Measurements from ENCODE around the gene ZNF567.

Gene ZNF567

GRCh38 chr19:36688058-36688457 lies 646 bp downstream of the ZNF567 start:
- Histone ChIP-seq H3K9me2 (replicated peaks; ENCODE audit: insufficient read depth, low read length) (no peaks in the 10 kb centered on the region), H3K4me2 (ENCODE audit: low read depth, low read length) (peak overlapping the region; percentile 66), H3K9me3 (replicated peaks; ENCODE audit: insufficient read depth, low read length) (no peaks in the 10 kb centered on the region), H3K27ac (ENCODE audit: low read length) (peak overlapping the region; percentile 21; the same call in 1 of the 2 replicates), H3K36me3 (replicated peaks; ENCODE audit: insufficient read depth, low read length) (peaks cover 31% of the 10 kb centered on the region), H3K9ac (ENCODE audit: low read length) (peak overlapping the region; percentile 72), H3K27me3 (replicated peaks; ENCODE audit: insufficient read depth, low read length) (no peaks in the 10 kb centered on the region), H3K79me2 (ENCODE audit: low read length) (peaks cover 19% of the 10 kb centered on the region), H4K20me1 (ENCODE audit: insufficient read depth, low read length) (no peaks in the 10 kb centered on the region), H3K4me1 (ENCODE audit: low read length) (peaks cover 5% of the 10 kb centered on the region; the same call in 1 of the 2 replicates), H2AFZ (ENCODE audit: low read length) (peak overlapping the region; percentile 99), H3K4me3 (ENCODE audit: low read length) (peak overlapping the region; percentile 85), H3F3A (ENCODE audit: insufficient read depth, low read length) (no peaks in the 10 kb centered on the region)
- no peak for DNase-seq
- TF ChIP-seq EZH2 (optimal IDR thresholded peaks at IDR 0.05; ENCODE audit: low read depth, low read length) (no peak), EZH2phosphoT487 (IDR thresholded peaks at IDR 0.05; ENCODE audit: low read length) (no peak)
- TF ChIP-seq, protein P1, sequence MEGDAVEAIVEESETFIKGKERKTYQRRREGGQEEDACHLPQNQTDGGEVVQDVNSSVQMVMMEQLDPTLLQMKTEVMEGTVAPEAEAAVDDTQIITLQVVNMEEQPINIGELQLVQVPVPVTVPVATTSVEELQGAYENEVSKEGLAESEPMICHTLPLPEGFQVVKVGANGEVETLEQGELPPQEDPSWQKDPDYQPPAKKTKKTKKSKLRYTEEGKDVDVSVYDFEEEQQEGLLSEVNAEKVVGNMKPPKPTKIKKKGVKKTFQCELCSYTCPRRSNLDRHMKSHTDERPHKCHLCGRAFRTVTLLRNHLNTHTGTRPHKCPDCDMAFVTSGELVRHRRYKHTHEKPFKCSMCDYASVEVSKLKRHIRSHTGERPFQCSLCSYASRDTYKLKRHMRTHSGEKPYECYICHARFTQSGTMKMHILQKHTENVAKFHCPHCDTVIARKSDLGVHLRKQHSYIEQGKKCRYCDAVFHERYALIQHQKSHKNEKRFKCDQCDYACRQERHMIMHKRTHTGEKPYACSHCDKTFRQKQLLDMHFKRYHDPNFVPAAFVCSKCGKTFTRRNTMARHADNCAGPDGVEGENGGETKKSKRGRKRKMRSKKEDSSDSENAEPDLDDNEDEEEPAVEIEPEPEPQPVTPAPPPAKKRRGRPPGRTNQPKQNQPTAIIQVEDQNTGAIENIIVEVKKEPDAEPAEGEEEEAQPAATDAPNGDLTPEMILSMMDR (IDR thresholded peaks at IDR 0.05; ENCODE audit: low read length) = no peak

DNA sequence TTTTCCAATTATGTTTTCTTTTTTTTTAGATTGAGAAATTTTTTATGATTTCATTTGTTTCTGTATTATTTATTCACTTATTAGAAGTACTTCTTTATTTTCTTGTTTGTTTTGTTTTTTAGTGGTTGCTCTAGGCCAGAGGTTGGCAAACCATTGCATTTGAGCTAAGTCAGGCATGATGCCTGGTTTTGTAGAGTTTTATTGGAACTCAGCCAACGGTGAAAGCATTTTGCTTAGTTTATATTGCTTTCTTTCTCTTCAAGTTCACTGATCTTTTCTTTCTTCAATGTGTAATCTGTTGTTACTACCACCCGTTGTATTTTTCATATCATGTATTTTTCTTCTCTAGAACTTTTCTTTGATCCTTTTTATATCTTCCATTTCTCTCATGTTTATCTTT lies 19.7 kb downstream of the ZNF567 start:
- H3K36me3 ChIP-seq (replicated peaks; ENCODE audit: insufficient read depth, low read length) = peaks cover 18% of the 10 kb centered on the region
- H3K79me2 ChIP-seq (ENCODE audit: low read length) = peaks cover 40% of the 10 kb centered on the region

GRCh38 chr19:36709423-36709822 lies 22.0 kb downstream of the ZNF567 start:
- no peaks in the 10 kb centered on the region for H3K9me2 ChIP-seq (replicated peaks; ENCODE audit: insufficient read depth, low read length)
- H3K9ac ChIP-seq (ENCODE audit: low read length) = no peak overlapping the region
- H3K36me3 ChIP-seq (replicated peaks; ENCODE audit: insufficient read depth, low read length) = peaks cover 28% of the 10 kb centered on the region
- DNase-seq = no peak
- H3K79me2 ChIP-seq (ENCODE audit: low read length) = peaks cover 40% of the 10 kb centered on the region
- H3K27me3 ChIP-seq (replicated peaks; ENCODE audit: insufficient read depth, low read length) = no peaks in the 10 kb centered on the region
- no peaks in the 10 kb centered on the region for H3K4me1 ChIP-seq (ENCODE audit: low read length)
- no peak overlapping the region for H2AFZ ChIP-seq (ENCODE audit: low read length)
- no peaks in the 10 kb centered on the region for H4K20me1 ChIP-seq (ENCODE audit: insufficient read depth, low read length)
- H3K27ac ChIP-seq (ENCODE audit: low read length) = no peak overlapping the region
- no peak overlapping the region for H3K4me3 ChIP-seq (ENCODE audit: low read length)
- no peak for TF ChIP-seq EZH2phosphoT487 (IDR thresholded peaks at IDR 0.05; ENCODE audit: low read length)
- TF ChIP-seq EZH2 (optimal IDR thresholded peaks at IDR 0.05; ENCODE audit: low read depth, low read length) = no peak
- TF ChIP-seq, protein P1 (IDR thresholded peaks at IDR 0.05; ENCODE audit: low read length) = no peak
- no peaks in the 10 kb centered on the region for H3K9me3 ChIP-seq (replicated peaks; ENCODE audit: insufficient read depth, low read length)
- no peak overlapping the region for H3K4me2 ChIP-seq (ENCODE audit: low read depth, low read length)
- H3F3A ChIP-seq (ENCODE audit: insufficient read depth, low read length) = no peaks in the 10 kb centered on the region

More for the DNA sequence above, 19.7 kb downstream of the ZNF567 start:
- Histone ChIP-seq H3K9me2 (replicated peaks; ENCODE audit: insufficient read depth, low read length) (no peaks in the 10 kb centered on the region), H2AFZ (ENCODE audit: low read length) (no peak overlapping the region), H3K9me3 (replicated peaks; ENCODE audit: insufficient read depth, low read length) (no peaks in the 10 kb centered on the region), H3K9ac (ENCODE audit: low read length) (no peak overlapping the region), H4K20me1 (ENCODE audit: insufficient read depth, low read length) (no peaks in the 10 kb centered on the region), H3K27ac (ENCODE audit: low read length) (no peak overlapping the region), H3F3A (ENCODE audit: insufficient read depth, low read length) (no peaks in the 10 kb centered on the region), H3K4me1 (ENCODE audit: low read length) (no peaks in the 10 kb centered on the region), H3K4me2 (ENCODE audit: low read depth, low read length) (no peak overlapping the region), H3K4me3 (ENCODE audit: low read length) (no peak overlapping the region), H3K27me3 (replicated peaks; ENCODE audit: insufficient read depth, low read length) (no peaks in the 10 kb centered on the region)
- TF ChIP-seq EZH2phosphoT487 (IDR thresholded peaks at IDR 0.05; ENCODE audit: low read length) (no peak), EZH2 (optimal IDR thresholded peaks at IDR 0.05; ENCODE audit: low read depth, low read length) (no peak)
- TF ChIP-seq, protein P1 (IDR thresholded peaks at IDR 0.05; ENCODE audit: low read length) = no peak
- DNase-seq = no peak
